K562 (cell line): ENCODE data around the gene MRTFB. TPM values are rescaled to one million over a fixed set of nuclear protein-coding genes. Genes with fewer than 3 reads are reported as not detected.

ENCODE experiments used
- CCNT2 ChIP-seq: IDR thresholded peaks from 2 replicates; pipeline ENCODE4 v1.6.1; 2011; ENCODE audit warnings: borderline replicate concordance, low read depth, mild to moderate bottlenecking, moderate library complexity, mixed read lengths, low read length; ENCODE audit not compliant: insufficient read length; ENCODE audit errors: extremely low read depth
- GATAD2A ChIP-seq: fragments of 450-650 bp; IDR thresholded peaks from 2 replicates; pipeline ENCODE4 v1.6.1; 2017
- HDAC1 ChIP-seq, 2 experiments: fragments of 450-650 bp; IDR thresholded peaks; 2 replicates each; pipeline ENCODE4 v1.6.1; 2016 to 2017; ENCODE audit warnings: inconsistent platforms in 1 of 2, mild to moderate bottlenecking in 1 of 2, moderate library complexity in 1 of 2
- HIVEP1 ChIP-seq: fragments of 250-450 bp; sonication (Bioruptor Pico); IDR thresholded peaks from 2 replicates; pipeline ENCODE4 v1.4.0; 2020; ENCODE audit warnings: mild to moderate bottlenecking
- ILF3 ChIP-seq: fragments of 450-650 bp; IDR thresholded peaks from 2 replicates; pipeline ENCODE4 v1.6.1; 2018; ENCODE audit warnings: antibody characterized with exemption, mild to moderate bottlenecking, moderate library complexity, borderline replicate concordance
- PHF20 ChIP-seq: fragments of 450-650 bp; IDR thresholded peaks from 2 replicates; pipeline ENCODE4 v1.6.1; 2018; ENCODE audit not compliant: partially characterized antibody
- SMAD1 ChIP-seq: fragments of 150-350 bp; IDR thresholded peaks from 2 replicates; pipeline ENCODE4 v1.6.1; 2014; ENCODE audit warnings: low read length, low read depth; ENCODE audit not compliant: partially characterized antibody
- TBL1XR1 ChIP-seq, 2 experiments: IDR thresholded peaks; 2 replicates each; pipeline ENCODE4 v1.6.1; 2012; ENCODE audit warnings: improper control_type of control experiment in 2 of 2, low read length in 2 of 2, mild to moderate bottlenecking in 1 of 2
- ZNF134 ChIP-seq: fragments of 250-450 bp; sonication (Bioruptor Pico); conservative IDR thresholded peaks from 2 replicates; pipeline ENCODE4 v1.4.0; 2020
- ZNF384 ChIP-seq: IDR thresholded peaks from 2 replicates; pipeline ENCODE4 v1.6.1; 2012; ENCODE audit warnings: low read depth, low read length, improper control_type of control experiment
- ZZZ3 ChIP-seq: fragments of 450-650 bp; IDR thresholded peaks from 2 replicates; pipeline ENCODE4 v1.6.1; 2016; ENCODE audit warnings: antibody characterized with exemption, mild to moderate bottlenecking, moderate library complexity
- polyA plus RNA-seq, 8 experiments: library from polyadenylated mRNA; depleted of rRNA in 4 of 8; stranded (reverse) in 5 of 8; unstranded in 3 of 8; fragments of >200 nt; fragmentation: Nextera tagmentation in 2 of 8; fragmentation: Illumina TruSeq in 1 of 8; extraction: Ambion mirVana in 2 of 8; extraction: Trizol in 1 of 8; gene quantifications; 2 replicates each; pipeline versions ENCODE4 v1.2.1 to v1.2.3, GENCODE V29; 2011 to 2014; ENCODE audit warnings: inconsistent platforms in 1 of 8, missing spikeins in 1 of 8
- total RNA-seq, 7 experiments: library from RNA; depleted of rRNA in 6 of 7; stranded (reverse); fragments of >200 nt in 6 of 7; fragmentation: Illumina TruSeq in 2 of 7; extraction: Trizol in 2 of 7; gene quantifications; 2 replicates each; pipeline versions ENCODE4 v1.2.1 to v1.2.3, GENCODE V29; 2011 to 2021; ENCODE audit warnings: low replicate concordance in 1 of 7
- TF ChIP-seq, protein P1 (sequence below): sonication (generic); formaldehyde crosslinking; IDR thresholded peaks from 2 replicates; pipeline ENCODE4 v1.8.0; 2022; ENCODE audit warnings: mild to moderate bottlenecking, missing genetic modification reagents
- TF ChIP-seq, protein P2 (sequence below): IDR thresholded peaks from 2 replicates; pipeline ENCODE4 v1.6.1; 2011; ENCODE audit not compliant: insufficient read length; ENCODE audit errors: extremely low read depth
- TF ChIP-seq, protein P3 (sequence below): fragments of 150-350 bp; conservative IDR thresholded peaks from 2 replicates; pipeline ENCODE4 v1.6.1; 2014; ENCODE audit warnings: low read length

The MRTFB gene
- total and polyA plus RNA-seq, 9 of the 15 experiments (the other 6 are each of a cell fraction or from before 2014, with no cell fraction given), result 2.2 to 12.7 (median 7.0) TPM

DNA sequence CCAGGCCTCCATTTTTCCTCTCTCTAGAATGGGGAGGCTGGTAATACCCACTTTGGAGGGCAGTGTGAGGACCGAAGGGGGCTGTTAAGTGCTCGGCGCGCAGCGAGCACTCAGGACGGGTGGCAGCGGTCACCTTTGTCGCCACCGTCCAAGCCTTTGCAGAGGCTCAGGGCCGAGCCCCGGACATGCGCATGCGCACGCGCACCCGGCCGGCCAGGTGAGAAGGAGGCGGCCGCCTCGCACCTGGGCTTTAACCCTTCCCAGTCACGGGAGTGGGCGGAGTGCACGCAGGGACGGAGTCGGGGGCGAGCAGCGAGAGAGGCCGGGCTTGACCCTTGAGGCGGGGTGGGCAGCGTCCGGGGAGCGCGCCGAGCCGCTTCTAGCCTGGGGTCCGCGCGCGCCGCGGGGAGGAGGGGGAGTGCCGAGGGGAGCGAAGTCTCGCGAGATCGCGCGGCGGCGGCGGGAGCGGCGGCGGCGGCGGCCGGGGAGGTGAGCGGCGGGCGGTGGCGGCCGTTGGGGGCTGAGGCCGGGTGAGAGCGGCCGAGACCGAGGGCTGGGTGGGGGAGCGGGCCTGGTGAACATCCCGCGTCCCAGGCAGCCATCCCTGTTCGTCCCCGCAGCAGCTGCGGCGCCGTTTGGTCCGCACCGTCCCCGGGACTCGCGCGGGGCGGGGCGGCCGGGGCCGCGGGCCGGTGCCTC lies at the start of gene MRTFB (continued):
- TF ChIP-seq, protein P1, sequence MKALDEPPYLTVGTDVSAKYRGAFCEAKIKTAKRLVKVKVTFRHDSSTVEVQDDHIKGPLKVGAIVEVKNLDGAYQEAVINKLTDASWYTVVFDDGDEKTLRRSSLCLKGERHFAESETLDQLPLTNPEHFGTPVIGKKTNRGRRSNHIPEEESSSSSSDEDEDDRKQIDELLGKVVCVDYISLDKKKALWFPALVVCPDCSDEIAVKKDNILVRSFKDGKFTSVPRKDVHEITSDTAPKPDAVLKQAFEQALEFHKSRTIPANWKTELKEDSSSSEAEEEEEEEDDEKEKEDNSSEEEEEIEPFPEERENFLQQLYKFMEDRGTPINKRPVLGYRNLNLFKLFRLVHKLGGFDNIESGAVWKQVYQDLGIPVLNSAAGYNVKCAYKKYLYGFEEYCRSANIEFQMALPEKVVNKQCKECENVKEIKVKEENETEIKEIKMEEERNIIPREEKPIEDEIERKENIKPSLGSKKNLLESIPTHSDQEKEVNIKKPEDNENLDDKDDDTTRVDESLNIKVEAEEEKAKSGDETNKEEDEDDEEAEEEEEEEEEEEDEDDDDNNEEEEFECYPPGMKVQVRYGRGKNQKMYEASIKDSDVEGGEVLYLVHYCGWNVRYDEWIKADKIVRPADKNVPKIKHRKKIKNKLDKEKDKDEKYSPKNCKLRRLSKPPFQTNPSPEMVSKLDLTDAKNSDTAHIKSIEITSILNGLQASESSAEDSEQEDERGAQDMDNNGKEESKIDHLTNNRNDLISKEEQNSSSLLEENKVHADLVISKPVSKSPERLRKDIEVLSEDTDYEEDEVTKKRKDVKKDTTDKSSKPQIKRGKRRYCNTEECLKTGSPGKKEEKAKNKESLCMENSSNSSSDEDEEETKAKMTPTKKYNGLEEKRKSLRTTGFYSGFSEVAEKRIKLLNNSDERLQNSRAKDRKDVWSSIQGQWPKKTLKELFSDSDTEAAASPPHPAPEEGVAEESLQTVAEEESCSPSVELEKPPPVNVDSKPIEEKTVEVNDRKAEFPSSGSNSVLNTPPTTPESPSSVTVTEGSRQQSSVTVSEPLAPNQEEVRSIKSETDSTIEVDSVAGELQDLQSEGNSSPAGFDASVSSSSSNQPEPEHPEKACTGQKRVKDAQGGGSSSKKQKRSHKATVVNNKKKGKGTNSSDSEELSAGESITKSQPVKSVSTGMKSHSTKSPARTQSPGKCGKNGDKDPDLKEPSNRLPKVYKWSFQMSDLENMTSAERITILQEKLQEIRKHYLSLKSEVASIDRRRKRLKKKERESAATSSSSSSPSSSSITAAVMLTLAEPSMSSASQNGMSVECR, result no peak
- TF ChIP-seq ZNF384 (no peak), PHF20 (peak; percentile 34), SMAD1 (no peak), ZNF134 (CRISPR knock-in tag) (no peak), TBL1XR1 (IDR thresholded peaks at IDR 0.05; ENCODE audit: low read length in 2 of 2) (peak in 1 of 2 experiments; percentile 46; a peak in 1 of 4 replicates), HIVEP1 (CRISPR knock-in tag) (no peak), HDAC1 (IDR thresholded peaks at IDR 0.05) (peak in 1 of 2 experiments; percentile 52; a peak in 1 of 4 replicates), ILF3 (no peak), GATAD2A (0 out of 2 replicates have a peak, but pooled peaks have one; percentile 56), ZZZ3 (no peak), CCNT2 (peak; percentile 16)
- TF ChIP-seq, protein P2, sequence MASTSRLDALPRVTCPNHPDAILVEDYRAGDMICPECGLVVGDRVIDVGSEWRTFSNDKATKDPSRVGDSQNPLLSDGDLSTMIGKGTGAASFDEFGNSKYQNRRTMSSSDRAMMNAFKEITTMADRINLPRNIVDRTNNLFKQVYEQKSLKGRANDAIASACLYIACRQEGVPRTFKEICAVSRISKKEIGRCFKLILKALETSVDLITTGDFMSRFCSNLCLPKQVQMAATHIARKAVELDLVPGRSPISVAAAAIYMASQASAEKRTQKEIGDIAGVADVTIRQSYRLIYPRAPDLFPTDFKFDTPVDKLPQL, result no peak
- TF ChIP-seq, protein P3, sequence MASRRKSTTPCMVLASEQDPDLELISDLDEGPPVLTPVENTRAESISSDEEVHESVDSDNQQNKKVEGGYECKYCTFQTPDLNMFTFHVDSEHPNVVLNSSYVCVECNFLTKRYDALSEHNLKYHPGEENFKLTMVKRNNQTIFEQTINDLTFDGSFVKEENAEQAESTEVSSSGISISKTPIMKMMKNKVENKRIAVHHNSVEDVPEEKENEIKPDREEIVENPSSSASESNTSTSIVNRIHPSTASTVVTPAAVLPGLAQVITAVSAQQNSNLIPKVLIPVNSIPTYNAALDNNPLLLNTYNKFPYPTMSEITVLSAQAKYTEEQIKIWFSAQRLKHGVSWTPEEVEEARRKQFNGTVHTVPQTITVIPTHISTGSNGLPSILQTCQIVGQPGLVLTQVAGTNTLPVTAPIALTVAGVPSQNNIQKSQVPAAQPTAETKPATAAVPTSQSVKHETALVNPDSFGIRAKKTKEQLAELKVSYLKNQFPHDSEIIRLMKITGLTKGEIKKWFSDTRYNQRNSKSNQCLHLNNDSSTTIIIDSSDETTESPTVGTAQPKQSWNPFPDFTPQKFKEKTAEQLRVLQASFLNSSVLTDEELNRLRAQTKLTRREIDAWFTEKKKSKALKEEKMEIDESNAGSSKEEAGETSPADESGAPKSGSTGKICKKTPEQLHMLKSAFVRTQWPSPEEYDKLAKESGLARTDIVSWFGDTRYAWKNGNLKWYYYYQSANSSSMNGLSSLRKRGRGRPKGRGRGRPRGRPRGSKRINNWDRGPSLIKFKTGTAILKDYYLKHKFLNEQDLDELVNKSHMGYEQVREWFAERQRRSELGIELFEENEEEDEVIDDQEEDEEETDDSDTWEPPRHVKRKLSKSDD, result no peak
